Adrenal gland (tissue), 5 donors: Measurements from ENCODE around the gene LRRC25.

Source experiments
- POLR2A ChIP-seq, 2 donors: fragments of 450-650 bp; IDR thresholded peaks; one replicate each; pipeline ENCODE4 v1.6.1; 2017; ENCODE audit warnings: antibody characterized with exemption in 2 of 2, mild to moderate bottlenecking in 2 of 2, moderate library complexity in 1 of 2
- TF ChIP-seq, protein P1 (sequence below), 6 experiments: fragments of 450-650 bp in 4 of 6; fragments of 200-600 bp in 2 of 6; sonication (generic) in 1 of 6; IDR thresholded peaks; 1 replicate in 5 of 6; 2 replicates in 1 of 6; pipeline versions ENCODE4 v1.5.1 to v1.8.0; 2016 to 2021; ENCODE audit warnings: antibody characterized with exemption in 6 of 6, mild to moderate bottlenecking in 2 of 6, moderate library complexity in 1 of 6
- donor health status: DM: no; HTN: no; CAD: no.

DNA sequence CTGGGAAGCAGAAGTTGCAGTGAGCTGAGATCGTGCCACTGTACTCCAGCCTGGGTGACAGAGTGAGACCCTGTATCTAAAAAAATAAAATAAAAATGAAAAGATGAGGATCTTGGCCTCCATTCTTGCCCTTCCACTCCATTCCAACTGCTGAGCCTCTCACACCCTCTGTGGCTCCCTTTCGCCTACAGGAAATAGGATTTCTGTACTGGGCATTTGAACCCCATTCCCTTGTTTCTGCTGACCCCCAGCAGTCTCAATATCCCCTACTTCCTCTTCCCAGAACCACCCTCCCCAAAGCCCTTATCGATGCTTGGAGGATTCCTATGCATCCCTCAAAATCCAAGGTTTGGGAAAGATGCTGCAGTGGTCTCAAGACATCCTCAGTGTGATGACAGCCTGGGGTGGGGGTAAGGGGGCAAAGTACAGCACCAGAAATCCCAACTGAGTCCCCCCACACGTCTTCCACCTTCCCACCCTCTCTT, 24.0 kb downstream of the LRRC25 start:
- TF ChIP-seq, protein P1, sequence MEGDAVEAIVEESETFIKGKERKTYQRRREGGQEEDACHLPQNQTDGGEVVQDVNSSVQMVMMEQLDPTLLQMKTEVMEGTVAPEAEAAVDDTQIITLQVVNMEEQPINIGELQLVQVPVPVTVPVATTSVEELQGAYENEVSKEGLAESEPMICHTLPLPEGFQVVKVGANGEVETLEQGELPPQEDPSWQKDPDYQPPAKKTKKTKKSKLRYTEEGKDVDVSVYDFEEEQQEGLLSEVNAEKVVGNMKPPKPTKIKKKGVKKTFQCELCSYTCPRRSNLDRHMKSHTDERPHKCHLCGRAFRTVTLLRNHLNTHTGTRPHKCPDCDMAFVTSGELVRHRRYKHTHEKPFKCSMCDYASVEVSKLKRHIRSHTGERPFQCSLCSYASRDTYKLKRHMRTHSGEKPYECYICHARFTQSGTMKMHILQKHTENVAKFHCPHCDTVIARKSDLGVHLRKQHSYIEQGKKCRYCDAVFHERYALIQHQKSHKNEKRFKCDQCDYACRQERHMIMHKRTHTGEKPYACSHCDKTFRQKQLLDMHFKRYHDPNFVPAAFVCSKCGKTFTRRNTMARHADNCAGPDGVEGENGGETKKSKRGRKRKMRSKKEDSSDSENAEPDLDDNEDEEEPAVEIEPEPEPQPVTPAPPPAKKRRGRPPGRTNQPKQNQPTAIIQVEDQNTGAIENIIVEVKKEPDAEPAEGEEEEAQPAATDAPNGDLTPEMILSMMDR (IDR thresholded peaks at IDR 0.05): no peak
- no peak for TF ChIP-seq POLR2A (IDR thresholded peaks at IDR 0.05)
